ENCODE measurements around the gene TDRD7. TPM values are rescaled to one million over a fixed set of nuclear protein-coding genes. Genes with fewer than 3 reads are reported as not detected.

Gene TDRD7
- polyA plus RNA-seq, 1 experiment = 8.2 TPM

DNA sequence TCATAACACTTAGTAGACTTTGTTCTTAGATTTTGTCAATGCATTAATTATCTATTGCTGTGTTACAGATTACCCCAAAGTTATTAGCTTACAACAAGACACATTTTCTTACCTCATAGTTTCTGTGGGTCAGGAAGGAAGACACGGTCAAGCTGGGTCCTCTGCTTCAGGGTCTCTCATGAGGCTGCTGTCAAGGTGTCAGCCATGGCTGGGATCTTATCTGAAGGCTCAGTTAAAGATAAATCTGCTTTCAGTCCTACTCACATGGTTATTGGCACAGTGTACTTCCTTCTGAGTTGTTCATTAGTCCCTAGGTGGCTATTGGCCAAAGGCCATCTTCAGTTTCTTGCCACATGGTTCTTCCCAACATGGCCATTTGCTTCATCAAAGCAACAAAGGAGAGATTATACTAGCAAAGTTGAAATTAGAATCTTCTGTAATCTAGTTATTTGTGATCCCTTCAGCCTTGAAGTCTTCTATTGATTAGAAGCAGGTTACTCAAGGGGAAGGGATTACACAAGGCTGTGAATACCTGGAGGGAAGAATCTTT, 25.2 kb downstream of the TDRD7 start:
- no peak for DNase-seq (ENCODE audit: low read depth, low spot score)
- H3K4me3 ChIP-seq (ENCODE audit: low read depth, low read length) = no peak overlapping the region
- H3K27me3 ChIP-seq (ENCODE audit: control insufficient read depth, insufficient read depth, low read length) = no peaks in the 10 kb centered on the region
- TF ChIP-seq, protein P1, sequence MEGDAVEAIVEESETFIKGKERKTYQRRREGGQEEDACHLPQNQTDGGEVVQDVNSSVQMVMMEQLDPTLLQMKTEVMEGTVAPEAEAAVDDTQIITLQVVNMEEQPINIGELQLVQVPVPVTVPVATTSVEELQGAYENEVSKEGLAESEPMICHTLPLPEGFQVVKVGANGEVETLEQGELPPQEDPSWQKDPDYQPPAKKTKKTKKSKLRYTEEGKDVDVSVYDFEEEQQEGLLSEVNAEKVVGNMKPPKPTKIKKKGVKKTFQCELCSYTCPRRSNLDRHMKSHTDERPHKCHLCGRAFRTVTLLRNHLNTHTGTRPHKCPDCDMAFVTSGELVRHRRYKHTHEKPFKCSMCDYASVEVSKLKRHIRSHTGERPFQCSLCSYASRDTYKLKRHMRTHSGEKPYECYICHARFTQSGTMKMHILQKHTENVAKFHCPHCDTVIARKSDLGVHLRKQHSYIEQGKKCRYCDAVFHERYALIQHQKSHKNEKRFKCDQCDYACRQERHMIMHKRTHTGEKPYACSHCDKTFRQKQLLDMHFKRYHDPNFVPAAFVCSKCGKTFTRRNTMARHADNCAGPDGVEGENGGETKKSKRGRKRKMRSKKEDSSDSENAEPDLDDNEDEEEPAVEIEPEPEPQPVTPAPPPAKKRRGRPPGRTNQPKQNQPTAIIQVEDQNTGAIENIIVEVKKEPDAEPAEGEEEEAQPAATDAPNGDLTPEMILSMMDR (IDR thresholded peaks at IDR 0.05; ENCODE audit: low read depth, low read length) = no peak
- POLR2A ChIA-PET = no interaction called here
- H3K9me3 ChIP-seq (ENCODE audit: control insufficient read depth, insufficient read depth, low read length) = no peaks in the 10 kb centered on the region
- H3K27ac ChIP-seq (ENCODE audit: low read depth, low read length) = no peak overlapping the region
- CTCF ChIA-PET = interaction anchor here (0.6 to 2.6 kb wide), 5 partner anchors 10 to 178 kb away, joined by 3 to 12 read pairs (median 4); partner anchors contain the start of gene TDRD7

DNA sequence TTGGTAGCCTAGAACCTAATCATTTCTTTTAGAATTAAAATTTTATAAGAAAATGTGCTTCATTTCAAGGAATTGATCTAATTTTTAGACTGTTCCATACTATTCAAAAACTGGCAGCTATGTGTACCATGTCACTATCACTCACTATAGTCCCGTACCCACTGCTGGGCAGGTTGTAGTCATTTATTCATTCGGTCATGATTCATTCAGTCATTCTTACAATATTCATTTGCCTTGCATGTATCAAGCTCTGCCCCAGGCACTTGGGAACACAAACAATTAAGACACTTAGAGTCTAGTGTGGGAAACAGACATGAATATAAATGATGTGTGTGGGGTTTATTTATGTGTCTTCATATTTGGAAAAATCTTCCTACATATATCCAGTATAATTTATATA, 26.4 kb downstream of the TDRD7 start:
- TF ChIP-seq, protein P1 (IDR thresholded peaks at IDR 0.05; ENCODE audit: low read depth, low read length) = no peak
- ChIA-PET CTCF (interaction anchor here (0.7 to 2.6 kb wide), 4 partner anchors 30 to 177 kb away, joined by 4 to 12 read pairs (median 6); no protein-coding TSS in a partner anchor), POLR2A (no interaction called here)
- Histone ChIP-seq H3K4me3 (ENCODE audit: low read depth, low read length) (no peak overlapping the region), H3K9me3 (ENCODE audit: control insufficient read depth, insufficient read depth, low read length) (no peaks in the 10 kb centered on the region), H3K27me3 (ENCODE audit: control insufficient read depth, insufficient read depth, low read length) (no peaks in the 10 kb centered on the region), H3K27ac (ENCODE audit: low read depth, low read length) (no peak overlapping the region)
- no peak for DNase-seq (ENCODE audit: low read depth, low spot score)

DNA sequence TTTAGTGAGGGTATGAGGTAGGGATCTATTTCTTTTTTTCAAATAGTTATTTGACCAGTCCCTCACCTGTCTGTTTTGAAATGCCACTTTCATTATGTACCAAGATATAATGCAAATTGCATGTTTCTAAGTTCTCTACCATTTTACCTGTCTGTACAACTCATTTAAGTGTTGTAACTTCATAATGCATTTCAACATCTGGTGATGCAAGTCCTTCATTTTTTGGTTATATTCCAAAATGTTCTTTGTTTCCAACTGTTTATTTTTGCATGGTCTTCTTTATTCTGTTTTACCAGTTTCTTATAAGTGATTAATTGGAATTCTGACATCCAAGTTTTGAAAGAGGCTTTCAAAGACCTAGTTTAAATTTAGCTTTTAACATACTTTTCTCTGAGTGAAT, 26.8 kb downstream of the TDRD7 start:
- no peak for DNase-seq (ENCODE audit: low read depth, low spot score)
- no peak overlapping the region for H3K27ac ChIP-seq (ENCODE audit: low read depth, low read length)
- ChIA-PET CTCF (interaction anchor here (0.7 to 2.6 kb wide), 2 partner anchors 30 to 160 kb away, joined by 4 to 12 read pairs; no protein-coding TSS in a partner anchor), POLR2A (no interaction called here)
- no peaks in the 10 kb centered on the region for H3K27me3 ChIP-seq (ENCODE audit: control insufficient read depth, insufficient read depth, low read length)
- no peaks in the 10 kb centered on the region for H3K9me3 ChIP-seq (ENCODE audit: control insufficient read depth, insufficient read depth, low read length)
- no peak overlapping the region for H3K4me3 ChIP-seq (ENCODE audit: low read depth, low read length)
- TF ChIP-seq, protein P1 (IDR thresholded peaks at IDR 0.05; ENCODE audit: low read depth, low read length) = no peak

DNA sequence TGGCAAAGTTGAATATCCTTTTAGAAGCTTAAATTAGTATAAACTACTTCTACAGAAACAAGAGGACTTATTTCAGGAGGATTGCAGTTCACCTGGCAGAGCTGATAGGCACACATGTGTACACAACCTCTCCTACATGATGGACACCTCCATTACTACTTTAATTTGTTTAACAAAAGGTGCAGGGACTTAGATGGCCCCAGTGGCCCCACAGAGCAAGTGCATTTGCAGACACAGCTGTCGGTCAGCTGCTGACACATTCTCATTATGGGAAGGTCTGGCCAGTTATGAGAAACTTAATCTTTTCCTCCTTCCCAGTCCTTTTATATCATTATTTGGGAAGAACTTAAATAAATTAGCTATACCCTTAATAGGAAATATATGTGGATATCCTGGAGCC, 28.3 kb downstream of the TDRD7 start:
- Histone ChIP-seq H3K9me3 (ENCODE audit: control insufficient read depth, insufficient read depth, low read length) (no peaks in the 10 kb centered on the region), H3K4me3 (ENCODE audit: low read depth, low read length) (no peak overlapping the region), H3K27ac (ENCODE audit: low read depth, low read length) (no peak overlapping the region), H3K27me3 (ENCODE audit: control insufficient read depth, insufficient read depth, low read length) (no peaks in the 10 kb centered on the region)
- ChIA-PET POLR2A (no interaction called here), CTCF (interaction anchor here (1.1 to 2.3 kb wide), 4 partner anchors 28 to 158 kb away, joined by 4 to 13 read pairs (median 8); partner anchors contain the start of gene TDRD7)
- DNase-seq (ENCODE audit: low read depth, low spot score) = no peak
- TF ChIP-seq, protein P1 (IDR thresholded peaks at IDR 0.05; ENCODE audit: low read depth, low read length) = no peak

DNA sequence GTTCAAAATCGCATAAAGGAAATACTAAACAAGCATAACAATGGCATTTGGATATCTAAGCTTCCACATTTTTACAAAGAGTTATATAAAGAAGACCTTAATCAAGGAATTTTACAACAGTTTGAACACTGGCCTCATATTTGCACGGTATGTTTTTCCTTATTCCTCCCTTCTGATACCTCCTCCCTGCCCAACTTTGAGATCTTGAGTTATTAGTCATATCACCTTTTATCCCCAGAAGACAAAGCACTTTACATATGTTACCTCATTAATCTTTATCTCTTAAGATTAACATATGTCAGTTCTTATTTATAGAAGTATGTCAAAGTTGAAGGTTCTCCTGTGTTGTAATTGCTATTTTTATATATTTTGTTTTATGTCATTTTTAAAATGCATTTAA, 29.8 kb downstream of the TDRD7 start:
- H3K27me3 ChIP-seq (ENCODE audit: control insufficient read depth, insufficient read depth, low read length) = no peaks in the 10 kb centered on the region
- no peaks in the 10 kb centered on the region for H3K9me3 ChIP-seq (ENCODE audit: control insufficient read depth, insufficient read depth, low read length)
- no peak overlapping the region for H3K4me3 ChIP-seq (ENCODE audit: low read depth, low read length)
- ChIA-PET POLR2A (no interaction called here), CTCF (interaction anchor here (1.3 to 2.3 kb wide), 3 partner anchors 27 to 157 kb away, joined by 6 to 7 read pairs (median 6); partner anchors contain the start of gene TDRD7)
- DNase-seq (ENCODE audit: low read depth, low spot score) = no peak
- H3K27ac ChIP-seq (ENCODE audit: low read depth, low read length) = no peak overlapping the region
- TF ChIP-seq, protein P1 (IDR thresholded peaks at IDR 0.05; ENCODE audit: low read depth, low read length) = no peak
